ENCODE measurements around the gene DNAH12. TPM values are rescaled to one million over a fixed set of nuclear protein-coding genes. Genes with fewer than 3 reads are reported as not detected.

Gene DNAH12
- total RNA-seq, 1 donor from 2014 or later: not detected

DNA sequence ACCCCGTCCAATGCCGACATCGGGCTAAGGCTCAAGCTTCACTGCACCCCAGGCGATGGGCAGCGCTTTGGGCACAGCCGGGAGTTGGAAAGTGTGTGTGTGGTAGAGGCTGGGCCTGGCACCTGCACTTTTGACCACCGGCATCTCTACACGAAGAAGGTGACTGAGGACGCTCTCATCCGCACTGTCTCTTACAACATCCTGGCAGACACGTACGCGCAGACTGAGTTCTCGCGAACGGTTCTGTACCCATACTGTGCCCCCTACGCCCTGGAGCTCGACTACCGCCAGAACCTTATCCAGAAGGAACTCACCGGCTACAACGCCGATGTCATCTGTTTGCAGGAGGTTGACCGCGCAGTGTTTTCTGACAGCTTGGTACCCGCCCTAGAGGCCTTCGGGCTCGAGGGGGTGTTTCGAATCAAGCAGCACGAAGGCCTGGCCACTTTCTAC is 13.0 kb upstream of the DNAH12 start:
- H3K27me3 Mint-ChIP-seq (ENCODE audit: insufficient read depth): no peaks in the 10 kb centered on the region
- no peaks in the 10 kb centered on the region for H3K9me3 Mint-ChIP-seq
- H3K4me3 Mint-ChIP-seq: peak overlapping the region; percentile 100
- peaks cover 51% of the 10 kb centered on the region for H3K4me1 Mint-ChIP-seq (ENCODE audit: low read depth)
- peaks cover 28% of the 10 kb centered on the region for H3K36me3 Mint-ChIP-seq (ENCODE audit: low read depth)
- peak; percentile 27 for DNase-seq (ENCODE audit: low spot score)
- intact Hi-C loops (cut with micrococcal nuclease): loop anchor here (2.0 to 10.0 kb wide), 2 partner anchors 328 to 872 kb away; partner anchors contain the start of gene TASOR
- H3K27ac Mint-ChIP-seq: peak overlapping the region; percentile 100

DNA sequence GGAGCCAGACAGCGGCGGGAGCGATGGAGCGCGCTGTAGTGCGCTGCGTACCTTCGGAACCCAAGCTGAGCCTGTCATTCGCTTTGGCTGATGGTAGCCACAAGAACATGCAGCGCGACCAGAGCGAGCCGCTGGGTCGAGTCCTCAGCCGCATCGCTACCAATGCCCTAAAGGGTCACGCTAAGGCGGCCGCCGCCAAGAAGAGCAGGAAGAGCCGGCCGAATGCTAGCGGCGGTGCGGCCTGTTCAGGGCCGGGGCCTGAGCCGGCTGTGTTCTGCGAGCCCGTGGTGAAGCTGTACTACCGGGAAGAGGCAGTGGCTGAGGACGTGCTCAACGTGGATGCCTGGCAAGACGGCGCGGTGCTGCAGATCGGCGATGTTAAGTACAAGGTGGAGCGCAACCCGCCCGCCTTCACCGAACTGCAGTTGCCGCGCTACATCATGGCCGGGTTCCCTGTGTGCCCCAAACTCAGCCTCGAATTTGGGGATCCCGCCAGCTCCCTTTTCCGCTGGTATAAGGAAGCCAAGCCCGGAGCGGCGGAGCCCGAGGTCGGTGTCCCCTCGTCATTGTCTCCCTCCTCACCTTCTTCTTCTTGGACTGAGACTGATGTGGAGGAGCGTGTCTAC is 12.4 kb upstream of the DNAH12 start:
- Mint-ChIP-seq H3K36me3 (ENCODE audit: low read depth) (peaks cover 28% of the 10 kb centered on the region), H3K27ac (peak overlapping the region; percentile 100)
- peak; percentile 17 for DNase-seq (ENCODE audit: low spot score)

GRCh38 chr3:57555738-57556458 is 11.8 kb upstream of the DNAH12 start, which contains the start of gene PDE12:
Gene PDE12, plus strand, starts transcription at chr3:57556274. Its CDS starts 106 bp downstream, at chr3:57556380.
- peak; percentile 78 for DNase-seq (ENCODE audit: low spot score)
- no peaks in the 10 kb centered on the region for H3K27me3 Mint-ChIP-seq (ENCODE audit: insufficient read depth)
- intact Hi-C loops (cut with micrococcal nuclease): loop anchor here (1.0 to 10.0 kb wide), 7 partner anchors 41 to 999 kb away; partner anchors contain the start of genes ARF4, CCDC66, SLMAP and TASOR
- H3K4me1 Mint-ChIP-seq (ENCODE audit: low read depth): peaks cover 47% of the 10 kb centered on the region
- H3K27ac Mint-ChIP-seq: peak within 1 kb of the TSS; percentile 100
- H3K9me3 Mint-ChIP-seq: no peaks in the 10 kb centered on the region
- H3K4me3 Mint-ChIP-seq: peak within 1 kb of the TSS; percentile 100
- H3K36me3 Mint-ChIP-seq (ENCODE audit: low read depth): peaks cover 28% of the 10 kb centered on the region

More for the DNA sequence above, 12.4 kb upstream of the DNAH12 start:
- H3K27me3 Mint-ChIP-seq (ENCODE audit: insufficient read depth): no peaks in the 10 kb centered on the region
- H3K4me1 Mint-ChIP-seq (ENCODE audit: low read depth): peaks cover 51% of the 10 kb centered on the region
- no peaks in the 10 kb centered on the region for H3K9me3 Mint-ChIP-seq
- intact Hi-C loops (cut with micrococcal nuclease): loop anchor here (1.0 to 10.0 kb wide), 7 partner anchors 41 to 999 kb away; partner anchors contain the start of genes ARF4, CCDC66, SLMAP and TASOR
- H3K4me3 Mint-ChIP-seq: peak overlapping the region; percentile 100

DNA sequence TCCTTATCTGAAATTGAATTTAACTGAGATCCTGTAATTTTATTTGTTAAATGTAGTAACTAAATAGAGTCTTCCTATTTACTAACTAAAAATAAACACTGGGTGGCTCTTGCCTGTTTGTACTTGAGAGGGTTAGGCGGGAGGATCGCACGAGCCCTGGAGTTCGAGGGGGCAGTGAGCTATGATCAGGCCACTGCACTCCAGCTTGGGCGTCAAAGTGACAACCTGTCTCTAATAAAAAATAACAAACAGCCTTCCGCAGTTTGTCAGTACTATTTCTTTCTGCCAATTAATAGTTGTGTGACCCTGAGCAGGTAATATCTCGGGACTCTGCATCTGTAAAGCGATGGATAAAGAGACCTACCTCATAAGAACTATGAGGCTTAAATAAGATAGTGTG is 11.2 kb upstream of the DNAH12 start:
- Mint-ChIP-seq H3K27ac (peak overlapping the region; percentile 100), H3K27me3 (ENCODE audit: insufficient read depth) (no peaks in the 10 kb centered on the region), H3K36me3 (ENCODE audit: low read depth) (peaks cover 24% of the 10 kb centered on the region), H3K9me3 (no peaks in the 10 kb centered on the region), H3K4me1 (ENCODE audit: low read depth) (peaks cover 41% of the 10 kb centered on the region), H3K4me3 (peak overlapping the region; percentile 100)
- no peak for DNase-seq (ENCODE audit: low spot score)
- intact Hi-C loops (cut with micrococcal nuclease): loop anchor here (10.0 kb wide), 1 partner anchor 871 kb away; the partner anchor contains the start of gene TASOR

GRCh38 chr3:57546616-57547015 is 2.5 kb upstream of the DNAH12 start:
- Mint-ChIP-seq H3K9me3 (no peaks in the 10 kb centered on the region), H3K27me3 (ENCODE audit: insufficient read depth) (peaks cover 8% of the 10 kb centered on the region), H3K4me1 (ENCODE audit: low read depth) (peaks cover 10% of the 10 kb centered on the region), H3K36me3 (ENCODE audit: low read depth) (no peaks in the 10 kb centered on the region), H3K4me3 (no peak overlapping the region), H3K27ac (no peak overlapping the region)
- intact Hi-C loops (cut with micrococcal nuclease): no loop called here
- no peak for DNase-seq (ENCODE audit: low spot score)

GRCh38 chr3:57545636-57546268 is 1.6 kb upstream of the DNAH12 start:
- Mint-ChIP-seq H3K4me1 (ENCODE audit: low read depth) (peaks cover 10% of the 10 kb centered on the region), H3K27ac (no peak overlapping the region), H3K27me3 (ENCODE audit: insufficient read depth) (peaks cover 8% of the 10 kb centered on the region), H3K36me3 (ENCODE audit: low read depth) (no peaks in the 10 kb centered on the region), H3K9me3 (no peaks in the 10 kb centered on the region), H3K4me3 (no peak overlapping the region)
- no peak for DNase-seq (ENCODE audit: low spot score)
- intact Hi-C loops (cut with micrococcal nuclease): no loop called here

GRCh38 chr3:57538465-57538864 is 5.7 kb downstream of the DNAH12 start:
- H3K4me3 Mint-ChIP-seq: no peak overlapping the region
- peaks cover 14% of the 10 kb centered on the region for H3K27me3 Mint-ChIP-seq (ENCODE audit: insufficient read depth)
- no peak overlapping the region for H3K27ac Mint-ChIP-seq

GRCh38 chr3:57530071-57530608 is 14.0 kb downstream of the DNAH12 start:
- peaks cover 13% of the 10 kb centered on the region for H3K27me3 Mint-ChIP-seq (ENCODE audit: insufficient read depth)
- H3K4me1 Mint-ChIP-seq (ENCODE audit: low read depth): no peaks in the 10 kb centered on the region
- no peaks in the 10 kb centered on the region for H3K9me3 Mint-ChIP-seq

More at GRCh38 chr3:57538465-57538864, 5.7 kb downstream of the DNAH12 start:
- Mint-ChIP-seq H3K9me3 (no peaks in the 10 kb centered on the region), H3K4me1 (ENCODE audit: low read depth) (no peaks in the 10 kb centered on the region), H3K36me3 (ENCODE audit: low read depth) (no peaks in the 10 kb centered on the region)
- intact Hi-C loops (cut with micrococcal nuclease): no loop called here
- DNase-seq (ENCODE audit: low spot score): no peak

GRCh38 chr3:57518276-57518915 is 25.7 kb downstream of the DNAH12 start:
- intact Hi-C loops (cut with micrococcal nuclease): no loop called here
- H3K4me1 Mint-ChIP-seq (ENCODE audit: low read depth): no peaks in the 10 kb centered on the region
- no peaks in the 10 kb centered on the region for H3K36me3 Mint-ChIP-seq (ENCODE audit: low read depth)
- peaks cover 9% of the 10 kb centered on the region for H3K27me3 Mint-ChIP-seq (ENCODE audit: insufficient read depth)
- DNase-seq (ENCODE audit: low spot score): no peak
- H3K27ac Mint-ChIP-seq: no peak overlapping the region
- no peak overlapping the region for H3K4me3 Mint-ChIP-seq
- no peaks in the 10 kb centered on the region for H3K9me3 Mint-ChIP-seq

More at GRCh38 chr3:57530071-57530608, 14.0 kb downstream of the DNAH12 start:
- Mint-ChIP-seq H3K4me3 (no peak overlapping the region), H3K27ac (no peak overlapping the region), H3K36me3 (ENCODE audit: low read depth) (no peaks in the 10 kb centered on the region)
- intact Hi-C loops (cut with micrococcal nuclease): no loop called here
- DNase-seq (ENCODE audit: low spot score): no peak

DNA sequence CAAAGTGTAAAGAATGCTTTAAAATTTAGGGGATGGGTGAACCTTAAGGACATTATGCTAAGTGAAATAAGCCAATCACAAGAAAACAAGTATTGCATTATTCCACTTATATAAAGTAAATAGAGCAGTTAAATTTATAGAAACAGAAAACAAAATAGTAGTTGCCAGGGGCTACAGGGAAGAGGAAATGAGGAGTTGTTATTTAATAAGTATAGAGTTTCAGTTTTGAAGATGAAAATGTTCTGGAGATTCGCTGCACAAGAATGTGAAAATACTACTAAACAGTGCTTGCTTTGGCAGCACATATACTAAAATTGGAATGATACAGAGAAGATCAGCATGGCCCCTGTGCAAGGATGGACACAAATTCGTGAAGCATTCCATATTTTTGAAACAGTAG is 32.0 kb downstream of the DNAH12 start:
- DNase-seq (ENCODE audit: low spot score): no peak
- H3K4me1 Mint-ChIP-seq (ENCODE audit: low read depth): no peaks in the 10 kb centered on the region
- H3K4me3 Mint-ChIP-seq: no peak overlapping the region
- H3K27ac Mint-ChIP-seq: no peak overlapping the region
- intact Hi-C loops (cut with micrococcal nuclease): no loop called here
- H3K36me3 Mint-ChIP-seq (ENCODE audit: low read depth): no peaks in the 10 kb centered on the region
- H3K27me3 Mint-ChIP-seq (ENCODE audit: insufficient read depth): peaks cover 13% of the 10 kb centered on the region
- H3K9me3 Mint-ChIP-seq: no peaks in the 10 kb centered on the region

- intact Hi-C loops (cut with micrococcal nuclease): no loop called here
- H3K36me3 Mint-ChIP-seq (ENCODE audit: low read depth): no peaks in the 10 kb centered on the region
These were observed 38.2 kb downstream of the DNAH12 start for GRCh38 chr3:57505901-57506300.

DNA sequence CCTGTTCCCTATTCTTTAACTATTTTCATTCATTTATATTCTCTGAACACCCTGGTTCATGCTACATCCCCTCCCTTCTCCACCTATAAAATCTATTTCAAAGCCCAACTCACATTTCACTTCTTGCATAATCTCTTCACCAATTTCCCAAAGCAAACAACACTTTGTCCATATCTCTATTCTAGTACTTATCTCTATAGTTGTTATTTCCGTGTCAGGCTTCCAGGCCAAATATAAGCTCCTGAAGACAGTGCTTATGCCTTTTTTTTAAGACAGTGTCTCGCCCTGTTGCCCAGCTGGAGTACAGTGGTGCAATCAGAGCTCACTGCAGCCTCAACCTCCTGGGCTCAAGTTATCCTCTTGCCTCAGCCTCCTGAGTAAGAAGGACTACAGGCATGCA is 43.6 kb downstream of the DNAH12 start:
- Mint-ChIP-seq H3K4me3 (no peak overlapping the region), H3K27me3 (ENCODE audit: insufficient read depth) (peaks cover 2% of the 10 kb centered on the region), H3K9me3 (no peaks in the 10 kb centered on the region), H3K4me1 (ENCODE audit: low read depth) (no peaks in the 10 kb centered on the region), H3K27ac (no peak overlapping the region), H3K36me3 (ENCODE audit: low read depth) (no peaks in the 10 kb centered on the region)
- no peak for DNase-seq (ENCODE audit: low spot score)
- intact Hi-C loops (cut with micrococcal nuclease): no loop called here

More at GRCh38 chr3:57505901-57506300, 38.2 kb downstream of the DNAH12 start:
- no peaks in the 10 kb centered on the region for H3K4me1 Mint-ChIP-seq (ENCODE audit: low read depth)
- H3K27me3 Mint-ChIP-seq (ENCODE audit: insufficient read depth): peaks cover 6% of the 10 kb centered on the region
- no peaks in the 10 kb centered on the region for H3K9me3 Mint-ChIP-seq
- no peak overlapping the region for H3K27ac Mint-ChIP-seq
- no peak overlapping the region for H3K4me3 Mint-ChIP-seq
- no peak for DNase-seq (ENCODE audit: low spot score)

Measured in activated T-helper 1 cell treated with anti-CD3 and anti-CD28 coated beads, Interleukin-12 subunit alpha, Interleukin-12 subunit beta, Interleukin-2, Interleukin-4 antibody, amounts not matched to agents 30 ng/mL and 10 ng/mL and 1 ng/mL, durations not matched to agents 14 hours and 24 hours and 36 hours (primary cell).